NK-92 (cell line): ENCODE results near the gene TMEM176B.

Experiments used
- DNase-seq: peaks from one replicate; lab custom pipeline; 2025; ENCODE audit not compliant: unreplicated experiment; lab: John Stamatoyannopoulos, UW

Gene TMEM176B

DNA sequence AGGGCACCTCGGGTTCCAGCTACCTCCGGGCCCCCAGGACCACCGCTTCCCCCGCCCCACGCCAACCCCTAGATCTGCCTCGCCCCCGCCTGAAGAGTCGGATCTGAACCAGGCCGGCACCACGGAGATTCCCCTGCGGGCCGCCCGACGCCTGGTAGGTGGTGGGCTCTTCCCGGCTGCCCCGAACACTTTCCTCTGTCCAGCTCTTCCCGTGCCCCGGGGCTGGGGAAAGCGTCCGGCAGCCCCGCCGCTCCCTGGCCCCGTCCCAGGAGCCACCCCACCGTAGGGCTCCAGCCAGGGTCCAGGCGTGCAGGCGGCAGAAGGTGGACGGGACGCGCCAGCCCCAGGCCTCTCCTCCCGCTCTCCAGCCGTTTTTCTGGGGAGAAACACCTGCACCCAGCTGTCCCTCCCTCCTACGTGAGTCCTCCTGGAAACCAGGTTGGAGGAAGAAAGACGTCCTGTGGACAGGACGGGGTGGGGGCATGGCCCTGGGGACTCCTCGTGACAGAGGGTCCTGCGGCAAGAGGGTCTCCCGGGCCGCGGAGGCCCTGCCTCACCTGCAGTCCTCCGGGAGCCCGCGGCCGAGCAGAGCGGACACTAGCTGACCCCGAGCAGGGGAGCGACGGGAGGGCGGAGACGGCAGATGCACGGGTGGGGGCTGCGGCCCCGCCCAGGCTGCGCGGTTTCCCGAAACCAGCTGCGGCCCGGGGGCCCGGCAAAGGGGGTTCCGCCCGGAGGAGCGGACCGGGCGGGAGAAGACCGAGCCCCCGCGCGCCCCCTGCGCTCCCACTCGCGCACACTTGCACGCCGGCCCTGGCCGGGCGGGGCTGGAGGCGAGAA lies at the start of gene TMEM176B:
TMEM176B (minus strand) TSS at position 624 of the 840 bp plus-strand sequence. CDS start 3,795 bp downstream, outside the sequence.
- no peak for DNase-seq

DNA sequence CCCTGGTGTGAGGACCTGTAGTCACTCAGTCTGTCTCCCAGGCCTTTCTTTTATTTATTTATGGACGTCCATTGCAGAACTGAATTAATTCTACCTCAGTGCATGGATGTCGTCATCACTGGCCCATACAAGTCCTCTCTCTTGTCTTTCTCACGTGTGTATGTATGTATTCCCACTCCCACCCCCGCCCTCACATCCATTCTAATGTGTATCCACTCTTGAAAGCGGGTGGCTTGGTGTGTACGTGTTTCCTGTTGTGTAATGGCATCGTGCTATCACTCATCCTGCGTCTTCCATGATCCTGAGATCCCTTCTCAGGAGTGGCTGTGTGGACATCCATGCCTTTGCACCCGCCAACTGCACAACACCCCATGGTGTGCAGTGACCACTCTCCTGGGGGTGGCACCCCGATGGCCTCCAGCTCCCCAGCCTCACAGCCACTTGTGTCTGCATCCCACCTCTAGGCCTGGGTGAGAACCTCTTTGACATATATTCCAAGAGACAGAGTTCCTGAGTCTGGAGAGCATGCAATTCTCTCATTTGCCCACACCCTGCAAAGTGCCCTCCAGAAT lies 49.1 kb upstream of the TMEM176B start:
- no peak for DNase-seq

- no peak for DNase-seq
Measured at GRCh38 chr7:150848561-150849115, 48.5 kb upstream of the TMEM176B start.

- no peak for DNase-seq
Measured at GRCh38 chr7:150848111-150848510, 47.9 kb upstream of the TMEM176B start.

- DNase-seq, result no peak
Measured at GRCh38 chr7:150847536-150847935, 47.4 kb upstream of the TMEM176B start.

- DNase-seq, result no peak
Measured at GRCh38 chr7:150846291-150847115, 46.3 kb upstream of the TMEM176B start.

- no peak for DNase-seq
Measured at GRCh38 chr7:150845421-150845861, 45.3 kb upstream of the TMEM176B start.

DNA sequence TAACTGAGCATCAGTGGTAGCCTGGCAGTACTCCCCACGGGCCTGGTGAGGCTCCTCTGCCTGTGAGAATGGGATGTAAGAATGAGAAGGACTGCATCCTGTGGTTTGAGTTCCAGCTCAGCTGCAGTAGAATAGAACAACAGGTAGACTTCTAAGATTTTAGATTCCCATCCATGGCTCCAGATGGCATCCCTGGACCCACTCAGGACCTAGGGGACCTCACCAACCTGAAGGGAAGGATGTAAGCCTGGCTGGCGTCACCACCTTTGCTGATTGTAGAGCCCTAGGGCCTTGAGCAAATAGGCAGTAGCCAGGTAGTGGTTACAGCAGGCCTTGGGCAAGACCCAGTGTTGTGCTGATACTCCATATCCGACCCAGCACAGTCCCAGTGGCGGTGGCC lies 42.6 kb upstream of the TMEM176B start:
- DNase-seq, result no peak

DNA sequence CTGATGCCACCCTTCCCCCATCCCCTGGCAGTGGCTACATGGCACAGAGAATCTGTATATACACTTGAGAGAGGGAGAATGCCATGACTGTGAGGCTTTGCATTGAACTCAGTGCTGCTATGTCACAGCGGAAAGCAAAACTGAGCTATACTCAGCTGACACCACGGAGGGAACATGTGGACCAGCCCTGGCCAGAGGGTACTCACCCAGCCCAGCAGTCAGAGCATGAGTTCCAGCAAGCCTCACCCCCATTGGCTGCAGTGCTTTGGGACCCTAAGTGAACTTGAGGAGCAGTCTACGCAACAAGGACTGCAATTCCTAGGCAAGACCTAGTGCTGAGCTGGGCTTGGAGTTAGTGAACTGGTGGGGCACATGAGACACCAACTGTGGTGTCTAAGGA lies 41.9 kb upstream of the TMEM176B start:
- no peak for DNase-seq

- DNase-seq, result no peak
Measured at GRCh38 chr7:150838965-150839650, 38.9 kb upstream of the TMEM176B start.

DNA sequence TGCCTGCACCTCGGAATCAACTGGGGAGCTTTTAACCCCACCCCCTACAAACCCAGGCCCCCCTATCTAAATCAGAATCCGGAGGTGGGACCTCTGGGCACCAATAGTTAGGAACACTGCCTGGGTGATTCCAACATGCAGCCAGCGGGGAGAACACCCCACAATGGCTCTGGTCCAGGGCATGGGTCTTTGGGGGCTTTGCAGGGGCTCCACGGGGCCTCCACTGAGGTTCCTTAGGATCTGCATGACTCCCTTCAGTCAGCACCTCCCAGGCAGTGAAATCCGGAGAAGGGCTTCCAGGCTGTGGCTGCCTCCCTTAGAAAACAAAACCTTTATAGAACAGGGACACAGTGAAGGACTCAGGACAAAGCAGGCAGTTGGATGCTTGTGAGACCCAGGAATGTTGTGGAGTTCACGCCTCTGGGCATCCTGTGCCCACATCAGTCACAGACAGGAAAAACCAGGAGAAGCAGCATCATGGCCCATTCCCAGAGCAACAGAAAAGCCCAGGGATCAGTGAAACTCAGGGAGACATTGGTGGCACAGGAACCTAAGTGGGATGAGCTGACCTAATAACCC lies 35.6 kb upstream of the TMEM176B start:
- no peak for DNase-seq

DNA sequence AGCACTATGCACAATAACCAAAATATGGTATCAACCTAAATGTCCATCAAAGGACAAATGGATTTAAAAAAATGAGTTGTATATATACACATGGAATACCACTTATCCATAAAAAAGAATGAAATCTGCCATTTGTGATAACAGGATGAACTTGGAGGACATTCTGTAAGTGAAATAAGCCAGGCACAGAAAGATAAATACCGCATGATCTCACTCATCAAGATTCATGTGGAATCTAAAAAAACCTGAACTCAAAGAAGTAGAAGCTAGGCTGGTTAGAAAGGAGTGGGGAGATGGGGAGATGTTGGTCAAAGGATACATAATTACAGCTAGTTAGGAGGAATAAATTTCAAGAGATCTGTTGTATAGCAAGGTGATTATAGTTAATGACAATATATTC lies 34.9 kb upstream of the TMEM176B start:
- no peak for DNase-seq

DNA sequence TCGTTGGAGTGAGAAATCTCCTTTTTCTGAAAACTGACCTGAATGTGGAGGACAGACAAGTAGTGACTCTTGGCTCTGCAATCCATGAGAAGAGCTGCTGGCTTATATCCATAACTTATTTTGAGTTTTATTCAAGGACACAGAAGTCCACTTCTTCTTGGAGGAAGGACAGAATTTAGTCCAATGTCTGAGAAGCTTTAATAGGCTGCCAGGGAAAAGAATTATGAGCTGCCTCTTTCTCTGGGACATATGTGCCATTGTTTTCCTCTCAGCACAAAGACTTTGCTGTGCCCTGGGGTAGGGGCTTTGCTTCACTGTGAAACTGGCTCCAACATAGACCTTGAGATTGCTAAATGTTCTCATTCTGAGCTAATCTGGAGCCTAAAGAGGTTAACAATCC lies 31.7 kb upstream of the TMEM176B start:
- no peak for DNase-seq

GRCh38 chr7:150830937-150831336 lies 30.8 kb upstream of the TMEM176B start:
- no peak for DNase-seq

DNA sequence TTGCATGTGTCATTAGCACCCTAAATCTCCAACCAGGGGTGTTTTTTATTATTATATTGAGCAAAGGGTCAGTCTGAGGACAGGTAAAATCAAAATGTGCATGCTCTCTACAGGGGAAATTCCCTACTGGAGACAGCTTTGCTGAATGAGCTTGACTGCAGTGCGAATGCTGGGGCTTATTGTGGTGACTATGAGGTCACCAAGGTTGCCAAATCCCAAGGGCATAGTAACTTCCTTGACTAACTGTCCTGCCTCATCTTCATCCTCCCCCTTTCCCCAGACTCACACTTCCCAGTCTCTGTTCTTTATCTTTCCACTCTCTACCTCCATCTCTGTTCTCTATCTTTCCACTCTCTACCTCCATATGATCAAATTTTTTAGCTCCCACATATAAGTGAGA lies 29.3 kb upstream of the TMEM176B start:
- DNase-seq, result no peak

DNA sequence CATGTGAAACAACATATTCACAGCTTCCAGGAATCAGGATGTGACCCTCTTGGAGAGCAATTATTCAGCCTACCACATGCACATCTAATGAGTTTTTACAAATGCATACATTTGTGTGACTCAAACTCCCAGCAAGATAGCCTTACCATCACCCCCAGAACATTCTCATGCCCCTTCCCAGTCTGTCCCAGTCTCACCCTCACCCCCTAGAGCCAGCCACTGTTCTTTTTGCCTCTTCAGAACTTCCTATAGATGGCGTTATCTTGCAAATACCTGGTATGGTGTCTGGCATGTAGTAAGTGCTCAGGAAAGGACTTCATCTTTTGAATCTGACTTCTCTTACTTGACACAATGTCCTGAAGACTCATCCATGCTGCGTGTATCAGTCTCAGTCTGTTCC lies 28.2 kb upstream of the TMEM176B start:
- no peak for DNase-seq

DNA sequence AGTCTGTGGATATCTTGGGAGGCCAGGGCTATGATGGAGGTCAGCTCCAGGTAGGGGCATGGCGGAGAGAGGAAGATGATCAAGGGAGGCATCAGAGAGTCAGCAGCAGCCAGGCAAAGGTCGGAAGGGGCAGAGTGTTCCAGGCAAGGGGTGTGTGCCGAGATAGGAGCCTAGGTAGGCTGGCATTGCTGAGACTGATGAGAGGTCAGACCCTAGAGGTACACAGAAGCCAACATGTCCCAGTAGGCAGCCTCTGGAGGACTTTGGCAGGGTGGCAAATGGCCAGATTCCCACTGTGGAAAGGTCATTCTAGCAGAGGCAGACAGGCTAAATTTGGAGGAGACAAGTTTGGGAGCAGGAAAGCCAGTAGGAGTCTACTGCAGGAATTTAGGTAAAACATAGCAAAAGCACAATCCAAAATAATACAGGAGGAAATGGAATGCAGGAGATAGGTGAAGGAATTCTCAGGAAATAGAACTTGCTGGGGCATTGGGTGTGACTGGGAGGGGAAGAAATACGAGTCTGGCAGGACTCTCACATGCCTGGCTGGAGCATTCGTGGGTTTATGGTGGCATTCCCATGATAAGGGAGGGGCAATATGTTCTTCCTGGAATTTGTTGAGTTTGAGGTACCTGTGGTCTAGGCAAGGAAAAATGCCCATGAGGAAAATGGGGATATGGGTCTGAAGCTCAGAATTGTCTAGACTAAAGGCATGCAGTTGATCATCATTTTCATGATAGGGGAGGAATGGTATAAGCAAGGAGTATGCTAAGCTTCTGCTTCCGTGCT lies 26.1 kb upstream of the TMEM176B start:
- DNase-seq, result no peak

DNA sequence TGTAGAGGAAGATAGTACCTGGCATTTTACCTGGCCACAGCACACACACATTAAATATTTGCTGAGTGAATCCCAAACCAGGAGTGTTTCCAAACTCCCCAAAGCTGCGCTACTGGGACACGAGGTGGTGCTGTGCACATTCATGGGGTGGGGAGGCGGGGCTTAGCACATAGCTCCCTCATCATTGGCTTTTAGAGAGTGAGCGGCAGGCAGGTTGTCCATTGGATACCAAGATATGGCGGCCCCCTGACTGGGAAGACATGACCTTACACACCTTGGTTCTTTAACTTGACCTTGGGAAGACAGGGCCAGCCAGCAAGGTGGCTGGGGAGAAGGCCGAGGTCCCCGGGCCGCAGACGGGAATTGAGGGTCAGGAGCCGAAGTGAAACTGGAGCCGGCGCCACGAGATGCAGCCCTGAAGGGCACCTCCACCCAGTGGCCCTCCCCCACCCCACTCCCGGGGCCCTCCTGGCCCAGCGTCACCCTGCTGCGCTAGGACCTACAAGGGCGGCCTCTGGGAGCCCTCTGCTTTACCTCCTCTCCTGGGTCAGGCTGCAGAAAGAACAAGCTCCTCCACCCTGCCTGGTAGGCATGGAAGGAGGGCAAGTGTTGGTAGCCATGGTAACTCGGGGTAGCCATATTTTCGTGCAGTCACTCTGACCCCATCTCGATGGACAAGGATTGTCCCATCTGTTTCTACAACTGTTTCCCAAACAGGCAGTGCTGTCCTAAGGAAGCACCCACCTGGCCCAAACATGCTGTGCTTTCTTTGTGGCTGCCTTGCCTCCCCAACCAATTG lies 24.4 kb upstream of the TMEM176B start:
- no peak for DNase-seq
